ENCODE measurements around the gene PANK4. TPM values are rescaled to one million over a fixed set of nuclear protein-coding genes. Genes with fewer than 3 reads are reported as not detected.

PANK4 gene
- total and polyA plus RNA-seq, 2 of the 8 experiments (the other 6 are each of a cell fraction or from before 2014, with no cell fraction given), result 20.1 to 29.7 TPM

- TF ChIP-seq, protein P1, sequence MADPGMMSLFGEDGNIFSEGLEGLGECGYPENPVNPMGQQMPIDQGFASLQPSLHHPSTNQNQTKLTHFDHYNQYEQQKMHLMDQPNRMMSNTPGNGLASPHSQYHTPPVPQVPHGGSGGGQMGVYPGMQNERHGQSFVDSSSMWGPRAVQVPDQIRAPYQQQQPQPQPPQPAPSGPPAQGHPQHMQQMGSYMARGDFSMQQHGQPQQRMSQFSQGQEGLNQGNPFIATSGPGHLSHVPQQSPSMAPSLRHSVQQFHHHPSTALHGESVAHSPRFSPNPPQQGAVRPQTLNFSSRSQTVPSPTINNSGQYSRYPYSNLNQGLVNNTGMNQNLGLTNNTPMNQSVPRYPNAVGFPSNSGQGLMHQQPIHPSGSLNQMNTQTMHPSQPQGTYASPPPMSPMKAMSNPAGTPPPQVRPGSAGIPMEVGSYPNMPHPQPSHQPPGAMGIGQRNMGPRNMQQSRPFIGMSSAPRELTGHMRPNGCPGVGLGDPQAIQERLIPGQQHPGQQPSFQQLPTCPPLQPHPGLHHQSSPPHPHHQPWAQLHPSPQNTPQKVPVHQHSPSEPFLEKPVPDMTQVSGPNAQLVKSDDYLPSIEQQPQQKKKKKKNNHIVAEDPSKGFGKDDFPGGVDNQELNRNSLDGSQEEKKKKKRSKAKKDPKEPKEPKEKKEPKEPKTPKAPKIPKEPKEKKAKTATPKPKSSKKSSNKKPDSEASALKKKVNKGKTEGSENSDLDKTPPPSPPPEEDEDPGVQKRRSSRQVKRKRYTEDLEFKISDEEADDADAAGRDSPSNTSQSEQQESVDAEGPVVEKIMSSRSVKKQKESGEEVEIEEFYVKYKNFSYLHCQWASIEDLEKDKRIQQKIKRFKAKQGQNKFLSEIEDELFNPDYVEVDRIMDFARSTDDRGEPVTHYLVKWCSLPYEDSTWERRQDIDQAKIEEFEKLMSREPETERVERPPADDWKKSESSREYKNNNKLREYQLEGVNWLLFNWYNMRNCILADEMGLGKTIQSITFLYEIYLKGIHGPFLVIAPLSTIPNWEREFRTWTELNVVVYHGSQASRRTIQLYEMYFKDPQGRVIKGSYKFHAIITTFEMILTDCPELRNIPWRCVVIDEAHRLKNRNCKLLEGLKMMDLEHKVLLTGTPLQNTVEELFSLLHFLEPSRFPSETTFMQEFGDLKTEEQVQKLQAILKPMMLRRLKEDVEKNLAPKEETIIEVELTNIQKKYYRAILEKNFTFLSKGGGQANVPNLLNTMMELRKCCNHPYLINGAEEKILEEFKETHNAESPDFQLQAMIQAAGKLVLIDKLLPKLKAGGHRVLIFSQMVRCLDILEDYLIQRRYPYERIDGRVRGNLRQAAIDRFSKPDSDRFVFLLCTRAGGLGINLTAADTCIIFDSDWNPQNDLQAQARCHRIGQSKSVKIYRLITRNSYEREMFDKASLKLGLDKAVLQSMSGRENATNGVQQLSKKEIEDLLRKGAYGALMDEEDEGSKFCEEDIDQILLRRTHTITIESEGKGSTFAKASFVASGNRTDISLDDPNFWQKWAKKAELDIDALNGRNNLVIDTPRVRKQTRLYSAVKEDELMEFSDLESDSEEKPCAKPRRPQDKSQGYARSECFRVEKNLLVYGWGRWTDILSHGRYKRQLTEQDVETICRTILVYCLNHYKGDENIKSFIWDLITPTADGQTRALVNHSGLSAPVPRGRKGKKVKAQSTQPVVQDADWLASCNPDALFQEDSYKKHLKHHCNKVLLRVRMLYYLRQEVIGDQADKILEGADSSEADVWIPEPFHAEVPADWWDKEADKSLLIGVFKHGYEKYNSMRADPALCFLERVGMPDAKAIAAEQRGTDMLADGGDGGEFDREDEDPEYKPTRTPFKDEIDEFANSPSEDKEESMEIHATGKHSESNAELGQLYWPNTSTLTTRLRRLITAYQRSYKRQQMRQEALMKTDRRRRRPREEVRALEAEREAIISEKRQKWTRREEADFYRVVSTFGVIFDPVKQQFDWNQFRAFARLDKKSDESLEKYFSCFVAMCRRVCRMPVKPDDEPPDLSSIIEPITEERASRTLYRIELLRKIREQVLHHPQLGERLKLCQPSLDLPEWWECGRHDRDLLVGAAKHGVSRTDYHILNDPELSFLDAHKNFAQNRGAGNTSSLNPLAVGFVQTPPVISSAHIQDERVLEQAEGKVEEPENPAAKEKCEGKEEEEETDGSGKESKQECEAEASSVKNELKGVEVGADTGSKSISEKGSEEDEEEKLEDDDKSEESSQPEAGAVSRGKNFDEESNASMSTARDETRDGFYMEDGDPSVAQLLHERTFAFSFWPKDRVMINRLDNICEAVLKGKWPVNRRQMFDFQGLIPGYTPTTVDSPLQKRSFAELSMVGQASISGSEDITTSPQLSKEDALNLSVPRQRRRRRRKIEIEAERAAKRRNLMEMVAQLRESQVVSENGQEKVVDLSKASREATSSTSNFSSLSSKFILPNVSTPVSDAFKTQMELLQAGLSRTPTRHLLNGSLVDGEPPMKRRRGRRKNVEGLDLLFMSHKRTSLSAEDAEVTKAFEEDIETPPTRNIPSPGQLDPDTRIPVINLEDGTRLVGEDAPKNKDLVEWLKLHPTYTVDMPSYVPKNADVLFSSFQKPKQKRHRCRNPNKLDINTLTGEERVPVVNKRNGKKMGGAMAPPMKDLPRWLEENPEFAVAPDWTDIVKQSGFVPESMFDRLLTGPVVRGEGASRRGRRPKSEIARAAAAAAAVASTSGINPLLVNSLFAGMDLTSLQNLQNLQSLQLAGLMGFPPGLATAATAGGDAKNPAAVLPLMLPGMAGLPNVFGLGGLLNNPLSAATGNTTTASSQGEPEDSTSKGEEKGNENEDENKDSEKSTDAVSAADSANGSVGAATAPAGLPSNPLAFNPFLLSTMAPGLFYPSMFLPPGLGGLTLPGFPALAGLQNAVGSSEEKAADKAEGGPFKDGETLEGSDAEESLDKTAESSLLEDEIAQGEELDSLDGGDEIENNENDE (IDR thresholded peaks at IDR 0.05; ENCODE audit: insufficient replicate concordance, low read length), result no peak
- no peak for TF ChIP-seq EZH2 (IDR thresholded peaks at IDR 0.05; ENCODE audit: low read depth, low read length, severe bottlenecking)
- TF ChIP-seq NRF1 (IDR thresholded peaks at IDR 0.05; ENCODE audit: low read depth, low read length), result no peak
- TF ChIP-seq ATF3 (IDR thresholded peaks at IDR 0.05; ENCODE audit: insufficient read depth, low read depth, low read length), result no peak
These were observed 40.4 kb downstream of the PANK4 start (continued) for GRCh38 chr1:2486041-2486440.

Measured in H1 (cell line).